MCF 10A (cell line): ENCODE measurements around the gene ZZZ3. TPM values are rescaled to one million over a fixed set of nuclear protein-coding genes. Genes with fewer than 3 reads are reported as not detected.

Experiments used
- BruUV-seq: library from RNA; stranded (reverse); fragments of 400-500 nt; replicated peaks from 2 replicates; lab custom pipeline; 2021; lab: Mats Ljungman, UMichigan
- CTCF ChIA-PET: fragments of 300-600 bp; sonication (Branson Sonifier 250); formaldehyde crosslinking; extraction: SDS; loops from one replicate; lab custom pipeline; 2021; ENCODE audit warnings: antibody characterized with exemption, inconsistent platforms; lab: Yijun Ruan, JAX
- POLR2A ChIA-PET: fragments of 300-600, 350-650 bp; sonication (Branson Sonifier 250); formaldehyde crosslinking; extraction: SDS; loops from one replicate; lab custom pipeline; 2020; ENCODE audit warnings: antibody characterized with exemption, inconsistent platforms; lab: Yijun Ruan, JAX
- DNase-seq: peaks from one replicate; pipeline ENCODE4 v3.0.0-alpha.2; 2018; ENCODE audit not compliant: unreplicated experiment
- H3K27ac Mint-ChIP-seq: one replicate; pipeline ENCODE4 v1.8.0; 2022; ENCODE audit warnings: mild to moderate bottlenecking, low read depth, mixed read lengths; ENCODE audit not compliant: unreplicated experiment
- H3K27me3 Mint-ChIP-seq: one replicate; pipeline ENCODE4 v1.8.0; 2022; ENCODE audit warnings: mixed read lengths; ENCODE audit not compliant: insufficient read depth, unreplicated experiment
- H3K36me3 Mint-ChIP-seq: one replicate; pipeline ENCODE4 v1.8.0; 2022; ENCODE audit warnings: mild to moderate bottlenecking, moderate library complexity, mixed read lengths; ENCODE audit not compliant: insufficient read depth, unreplicated experiment
- H3K4me1 Mint-ChIP-seq: one replicate; pipeline ENCODE4 v1.8.0; 2022; ENCODE audit warnings: mixed read lengths; ENCODE audit not compliant: insufficient read depth, unreplicated experiment
- H3K4me3 Mint-ChIP-seq: one replicate; pipeline ENCODE4 v1.8.0; 2022; ENCODE audit warnings: mild to moderate bottlenecking, moderate library complexity, mixed read lengths; ENCODE audit not compliant: unreplicated experiment
- H3K9me3 Mint-ChIP-seq: one replicate; pipeline ENCODE4 v1.8.0; 2022; ENCODE audit warnings: mixed read lengths; ENCODE audit not compliant: unreplicated experiment
- intact Hi-C: fragments of 100-400 bp; cut with micrococcal nuclease; formaldehyde crosslinking; loops from 2 replicates; pipeline ENCODE4 v1.14.1; 2022
- total RNA-seq: library from RNA; stranded (reverse); gene quantifications from 2 replicates; pipeline ENCODE4 v1.2.3, GENCODE V29; 2022
- TF ChIP-seq, protein P1 (sequence below): fragments of 200-600 bp; IDR thresholded peaks from one replicate; pipeline ENCODE4 v1.8.0; 2022; ENCODE audit warnings: antibody characterized with exemption, mild to moderate bottlenecking; ENCODE audit not compliant: unreplicated experiment

The ZZZ3 gene
- total RNA-seq, 1 experiment from 2014 or later: 83.9 TPM

DNA sequence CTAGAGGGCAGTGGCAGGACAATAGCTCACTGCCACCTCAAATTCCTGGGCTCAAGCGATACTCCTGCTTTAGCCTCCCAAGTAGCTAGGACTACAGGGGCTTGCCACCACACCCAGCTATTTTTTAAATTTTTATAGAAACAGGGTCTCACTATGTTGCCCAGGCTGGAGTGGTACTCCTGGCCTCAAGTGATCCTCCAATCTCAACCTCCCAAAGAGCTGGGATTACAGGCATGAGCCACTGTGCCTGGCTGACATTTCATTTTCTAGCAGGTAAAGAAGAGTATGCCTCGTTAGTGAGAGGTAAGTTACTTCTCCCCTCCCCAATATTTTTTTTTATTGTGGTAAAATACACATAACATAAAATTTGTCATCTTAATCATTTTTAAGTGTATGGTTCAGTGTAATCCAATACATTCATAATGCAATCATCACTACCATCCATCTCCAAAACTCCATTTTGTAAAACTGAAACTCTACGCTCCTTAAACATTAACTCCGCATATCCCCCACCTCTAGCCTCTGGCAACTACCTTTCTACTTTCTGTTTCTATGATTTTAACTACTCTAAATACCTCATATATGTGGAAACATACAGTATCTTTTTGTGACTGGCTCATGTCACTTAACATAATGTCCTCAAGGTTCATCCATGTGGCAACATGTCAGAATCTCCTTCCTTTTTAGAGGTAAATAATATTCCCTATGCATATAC is 22.4 kb downstream of the ZZZ3 start:
- no peak for DNase-seq
- CTCF ChIA-PET: interaction anchor here (0.6 to 2.6 kb wide), 6 partner anchors 13 to 437 kb away, joined by 3 to 10 read pairs (median 4); no protein-coding TSS in a partner anchor
- Mint-ChIP-seq H3K9me3 (no peaks in the 10 kb centered on the region), H3K27me3 (no peaks in the 10 kb centered on the region), H3K4me3 (no peak overlapping the region), H3K27ac (no peak overlapping the region), H3K4me1 (peaks cover 11% of the 10 kb centered on the region), H3K36me3 (peaks cover 5% of the 10 kb centered on the region)
- POLR2A ChIA-PET: interaction anchor here (0.7 kb wide), 1 partner anchor 14 kb away, joined by 3 read pairs; no protein-coding TSS in a partner anchor
- TF ChIP-seq, protein P1, sequence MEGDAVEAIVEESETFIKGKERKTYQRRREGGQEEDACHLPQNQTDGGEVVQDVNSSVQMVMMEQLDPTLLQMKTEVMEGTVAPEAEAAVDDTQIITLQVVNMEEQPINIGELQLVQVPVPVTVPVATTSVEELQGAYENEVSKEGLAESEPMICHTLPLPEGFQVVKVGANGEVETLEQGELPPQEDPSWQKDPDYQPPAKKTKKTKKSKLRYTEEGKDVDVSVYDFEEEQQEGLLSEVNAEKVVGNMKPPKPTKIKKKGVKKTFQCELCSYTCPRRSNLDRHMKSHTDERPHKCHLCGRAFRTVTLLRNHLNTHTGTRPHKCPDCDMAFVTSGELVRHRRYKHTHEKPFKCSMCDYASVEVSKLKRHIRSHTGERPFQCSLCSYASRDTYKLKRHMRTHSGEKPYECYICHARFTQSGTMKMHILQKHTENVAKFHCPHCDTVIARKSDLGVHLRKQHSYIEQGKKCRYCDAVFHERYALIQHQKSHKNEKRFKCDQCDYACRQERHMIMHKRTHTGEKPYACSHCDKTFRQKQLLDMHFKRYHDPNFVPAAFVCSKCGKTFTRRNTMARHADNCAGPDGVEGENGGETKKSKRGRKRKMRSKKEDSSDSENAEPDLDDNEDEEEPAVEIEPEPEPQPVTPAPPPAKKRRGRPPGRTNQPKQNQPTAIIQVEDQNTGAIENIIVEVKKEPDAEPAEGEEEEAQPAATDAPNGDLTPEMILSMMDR: no peak
- no TSS peak for BruUV-seq
- intact Hi-C loops: no loop called here

DNA sequence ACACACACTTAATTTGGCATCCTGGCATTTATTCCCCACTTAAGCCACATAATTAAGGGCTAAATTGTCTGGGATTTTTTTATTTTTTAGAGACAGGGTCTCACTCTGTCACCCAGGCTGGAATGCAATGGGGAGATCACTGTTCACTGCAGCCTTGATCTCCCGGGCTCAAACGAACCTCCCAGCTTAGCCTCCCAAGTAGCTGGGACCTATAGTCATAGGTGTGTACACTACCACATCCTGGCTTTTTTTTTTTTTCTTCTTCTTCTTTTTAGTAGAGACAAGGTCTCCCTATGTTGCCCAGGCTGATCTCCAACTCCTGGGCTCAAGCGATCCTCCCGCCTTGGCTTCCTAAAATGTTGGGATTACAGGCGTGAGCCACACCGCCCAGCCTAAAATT is 24.2 kb downstream of the ZZZ3 start:
- no TSS peak for BruUV-seq
- no peak overlapping the region for H3K27ac Mint-ChIP-seq
- no peak for DNase-seq
- H3K9me3 Mint-ChIP-seq: no peaks in the 10 kb centered on the region
- ChIA-PET POLR2A (interaction anchor here (1.2 to 1.3 kb wide), 2 partner anchors 9 to 25 kb away, joined by 3 to 4 read pairs; no protein-coding TSS in a partner anchor), CTCF (interaction anchor here (0.7 kb wide), 1 partner anchor 14 kb away, joined by 3 read pairs; no protein-coding TSS in a partner anchor)
- TF ChIP-seq, protein P1: no peak
- intact Hi-C loops: no loop called here
- H3K4me1 Mint-ChIP-seq: peaks cover 3% of the 10 kb centered on the region
- no peaks in the 10 kb centered on the region for H3K27me3 Mint-ChIP-seq
- peaks cover 7% of the 10 kb centered on the region for H3K36me3 Mint-ChIP-seq
- no peak overlapping the region for H3K4me3 Mint-ChIP-seq

DNA sequence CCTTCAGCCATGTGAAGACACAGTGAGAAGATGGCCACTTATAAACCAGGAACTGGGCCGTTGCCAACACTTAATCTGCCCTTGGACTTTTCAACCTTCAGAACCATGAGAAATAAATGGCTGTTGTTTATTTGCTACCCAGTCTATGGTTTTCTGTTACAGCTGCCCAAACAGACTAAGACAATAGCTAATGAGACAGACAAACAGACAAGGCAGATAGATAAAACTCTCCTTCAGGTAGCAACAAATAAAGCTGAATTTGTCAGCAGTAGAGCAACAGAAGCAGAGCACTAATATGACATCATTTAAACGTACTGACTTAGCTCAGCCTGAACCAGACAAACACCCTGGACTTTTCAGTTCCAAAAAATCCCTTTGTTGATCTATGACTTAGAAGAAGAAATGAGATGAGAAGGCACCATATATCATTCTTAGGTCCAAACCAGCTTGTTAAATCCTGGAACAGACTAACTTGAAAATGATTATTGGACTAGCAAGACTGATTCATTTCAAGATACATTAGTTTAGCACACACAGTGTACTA is 27.0 kb downstream of the ZZZ3 start:
- no peaks in the 10 kb centered on the region for H3K27me3 Mint-ChIP-seq
- DNase-seq: no peak
- POLR2A ChIA-PET: interaction anchor here (1.6 kb wide), 1 partner anchor 17 kb away, joined by 5 read pairs; no protein-coding TSS in a partner anchor
- peaks cover under 1% of the 10 kb centered on the region for H3K9me3 Mint-ChIP-seq
- H3K27ac Mint-ChIP-seq: no peak overlapping the region
- TF ChIP-seq, protein P1: no peak
- H3K4me1 Mint-ChIP-seq: peaks cover 12% of the 10 kb centered on the region
- peaks cover 27% of the 10 kb centered on the region for H3K36me3 Mint-ChIP-seq
- no peak overlapping the region for H3K4me3 Mint-ChIP-seq
- no TSS peak for BruUV-seq
- CTCF ChIA-PET: no interaction called here
- intact Hi-C loops: no loop called here

DNA sequence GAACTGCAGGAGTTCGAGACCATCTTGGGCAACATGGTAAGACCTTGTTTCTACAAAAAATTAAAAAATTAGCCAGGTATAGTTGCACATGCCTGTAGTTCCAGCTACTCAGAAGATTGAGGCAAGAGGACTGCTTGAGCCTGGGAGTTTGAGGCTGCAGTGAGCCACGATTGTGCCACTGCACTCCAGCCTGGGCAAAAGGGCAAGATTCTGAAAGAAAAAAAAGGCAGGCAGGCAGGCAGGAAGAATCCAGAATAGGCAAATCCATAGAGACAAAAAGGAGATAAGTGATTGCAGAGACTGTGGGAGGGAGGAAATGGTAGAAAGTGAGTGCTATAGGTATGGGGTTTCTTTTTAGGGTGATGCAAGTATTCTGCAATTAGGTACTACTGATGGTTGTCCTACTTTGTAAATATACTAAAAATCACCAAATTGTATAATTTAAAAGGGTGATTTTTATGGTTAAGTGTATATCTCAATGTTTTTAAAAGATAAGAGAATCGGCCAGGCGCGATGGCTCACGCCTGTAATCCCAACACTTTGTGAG is 29.4 kb downstream of the ZZZ3 start:
- H3K36me3 Mint-ChIP-seq: peaks cover 41% of the 10 kb centered on the region
- intact Hi-C loops: no loop called here
- no TSS peak for BruUV-seq
- no peak for DNase-seq
- peaks cover 10% of the 10 kb centered on the region for H3K9me3 Mint-ChIP-seq
- H3K27me3 Mint-ChIP-seq: no peaks in the 10 kb centered on the region
- peaks cover 12% of the 10 kb centered on the region for H3K4me1 Mint-ChIP-seq
- no peak overlapping the region for H3K4me3 Mint-ChIP-seq
- TF ChIP-seq, protein P1: no peak
- no peak overlapping the region for H3K27ac Mint-ChIP-seq
- CTCF ChIA-PET: no interaction called here
- POLR2A ChIA-PET: no interaction called here
